MM.1S (cell line): ENCODE data around the gene SLC25A26.

ENCODE experiments used
- DNase-seq: peaks from one replicate; pipeline ENCODE4 v3.0.0-alpha.2; 2015
- H2AFZ ChIP-seq: fragments of 300-600 bp; sonication (generic); 2 replicates; pipeline ENCODE4 v1.6.0; 2016; ENCODE audit warnings: antibody characterized with exemption, low read length
- H3F3A ChIP-seq: fragments of 300-600 bp; sonication (generic); 2 replicates; pipeline ENCODE4 v1.6.1; 2016; ENCODE audit warnings: mild to moderate bottlenecking, antibody characterized with exemption, low read length, moderate library complexity, mixed read lengths; ENCODE audit not compliant: insufficient read depth
- H3K27ac ChIP-seq: fragments of 300-600 bp; sonication (generic); 2 replicates; pipeline ENCODE4 v1.5.1; 2016; ENCODE audit warnings: mild to moderate bottlenecking, low read length
- H3K27me3 ChIP-seq: fragments of 300-600 bp; sonication (generic); replicated peaks from 2 replicates; pipeline ENCODE4 v1.6.0; 2016; ENCODE audit warnings: low read length; ENCODE audit not compliant: insufficient read depth
- H3K36me3 ChIP-seq: fragments of 300-600 bp; sonication (generic); replicated peaks from 2 replicates; pipeline ENCODE4 v1.6.1; 2016; ENCODE audit warnings: mild to moderate bottlenecking, low read length, mixed read lengths; ENCODE audit not compliant: insufficient read depth
- H3K4me1 ChIP-seq: fragments of 300-600 bp; sonication (generic); 2 replicates; pipeline ENCODE4 v1.6.1; 2016; ENCODE audit warnings: low read length, mixed read lengths
- H3K4me2 ChIP-seq: fragments of 300-600 bp; sonication (generic); 2 replicates; pipeline ENCODE4 v1.6.0; 2016; ENCODE audit warnings: low read depth, low read length
- H3K4me3 ChIP-seq: fragments of 300-600 bp; sonication (generic); 2 replicates; pipeline ENCODE4 v1.5.1; 2016; ENCODE audit warnings: low read length, mixed read lengths
- H3K79me2 ChIP-seq: fragments of 300-600 bp; sonication (generic); 2 replicates; pipeline ENCODE4 v1.6.1; 2016; ENCODE audit warnings: mixed run types, low read length, mixed read lengths
- H3K9ac ChIP-seq: fragments of 300-600 bp; sonication (generic); 2 replicates; pipeline ENCODE4 v1.6.1; 2016; ENCODE audit warnings: low read length, mixed read lengths
- H3K9me2 ChIP-seq: fragments of 300-600 bp; sonication (generic); replicated peaks from 2 replicates; pipeline ENCODE4 v1.6.1; 2016; ENCODE audit warnings: mild to moderate bottlenecking, low read length, mixed read lengths; ENCODE audit not compliant: insufficient read depth
- H3K9me3 ChIP-seq: fragments of 300-600 bp; sonication (generic); replicated peaks from 2 replicates; pipeline ENCODE4 v1.6.1; 2016; ENCODE audit warnings: mild to moderate bottlenecking, low read length, mixed read lengths; ENCODE audit not compliant: insufficient read depth
- H4K20me1 ChIP-seq: fragments of 300-600 bp; sonication (generic); 2 replicates; pipeline ENCODE4 v1.6.1; 2016; ENCODE audit warnings: mild to moderate bottlenecking, low read length, moderate library complexity, mixed read lengths; ENCODE audit not compliant: insufficient read depth
- EZH2 ChIP-seq: fragments of 300-600 bp; sonication (generic); optimal IDR thresholded peaks from 2 replicates; pipeline ENCODE3; 2017; ENCODE audit warnings: low read depth, mild to moderate bottlenecking, antibody characterized with exemption, low read length, mixed read lengths
- EZH2phosphoT487 ChIP-seq: fragments of 300-600 bp; sonication (generic); IDR thresholded peaks from 2 replicates; pipeline ENCODE4 v1.6.1; 2018; ENCODE audit warnings: antibody characterized with exemption, low read length
- TF ChIP-seq, protein P1 (sequence below): fragments of 300-600 bp; sonication (generic); IDR thresholded peaks from 2 replicates; pipeline ENCODE4 v1.5.1; 2016; ENCODE audit warnings: antibody characterized with exemption, low read length, mixed read lengths

SLC25A26 gene

DNA sequence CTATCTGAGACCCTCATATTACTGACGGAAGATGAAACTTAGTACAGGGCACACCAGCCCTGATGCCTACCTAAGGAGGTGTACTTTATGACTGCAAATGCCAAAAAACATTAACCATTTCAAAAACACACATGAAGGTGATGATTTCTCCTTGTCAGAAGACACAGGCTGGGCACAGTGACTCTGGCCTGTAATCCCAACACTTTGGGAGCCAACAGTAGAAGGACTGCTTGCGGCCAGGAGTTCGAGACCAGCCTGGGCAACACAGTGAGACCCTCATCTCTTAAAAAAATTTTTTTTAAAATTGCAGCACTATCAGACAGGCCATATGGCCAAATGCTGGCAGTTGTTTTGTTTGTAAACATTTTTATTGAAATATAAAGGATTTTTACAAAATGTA, 206.6 kb downstream of the SLC25A26 start:
- Histone ChIP-seq H3K36me3 (no peaks in the 10 kb centered on the region), H3K9ac (no peak overlapping the region), H3K27me3 (no peaks in the 10 kb centered on the region), H2AFZ (no peak overlapping the region), H4K20me1 (no peaks in the 10 kb centered on the region), H3K79me2 (peaks cover 98% of the 10 kb centered on the region), H3K4me2 (no peak overlapping the region), H3K4me1 (no peaks in the 10 kb centered on the region; the same call in 1 of the 2 replicates), H3K9me3 (no peaks in the 10 kb centered on the region), H3K4me3 (no peak overlapping the region), H3K27ac (no peak overlapping the region), H3K9me2 (no peaks in the 10 kb centered on the region), H3F3A (no peaks in the 10 kb centered on the region)
- TF ChIP-seq EZH2 (no peak), EZH2phosphoT487 (no peak)
- TF ChIP-seq, protein P1, sequence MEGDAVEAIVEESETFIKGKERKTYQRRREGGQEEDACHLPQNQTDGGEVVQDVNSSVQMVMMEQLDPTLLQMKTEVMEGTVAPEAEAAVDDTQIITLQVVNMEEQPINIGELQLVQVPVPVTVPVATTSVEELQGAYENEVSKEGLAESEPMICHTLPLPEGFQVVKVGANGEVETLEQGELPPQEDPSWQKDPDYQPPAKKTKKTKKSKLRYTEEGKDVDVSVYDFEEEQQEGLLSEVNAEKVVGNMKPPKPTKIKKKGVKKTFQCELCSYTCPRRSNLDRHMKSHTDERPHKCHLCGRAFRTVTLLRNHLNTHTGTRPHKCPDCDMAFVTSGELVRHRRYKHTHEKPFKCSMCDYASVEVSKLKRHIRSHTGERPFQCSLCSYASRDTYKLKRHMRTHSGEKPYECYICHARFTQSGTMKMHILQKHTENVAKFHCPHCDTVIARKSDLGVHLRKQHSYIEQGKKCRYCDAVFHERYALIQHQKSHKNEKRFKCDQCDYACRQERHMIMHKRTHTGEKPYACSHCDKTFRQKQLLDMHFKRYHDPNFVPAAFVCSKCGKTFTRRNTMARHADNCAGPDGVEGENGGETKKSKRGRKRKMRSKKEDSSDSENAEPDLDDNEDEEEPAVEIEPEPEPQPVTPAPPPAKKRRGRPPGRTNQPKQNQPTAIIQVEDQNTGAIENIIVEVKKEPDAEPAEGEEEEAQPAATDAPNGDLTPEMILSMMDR, result no peak
- no peak for DNase-seq

DNA sequence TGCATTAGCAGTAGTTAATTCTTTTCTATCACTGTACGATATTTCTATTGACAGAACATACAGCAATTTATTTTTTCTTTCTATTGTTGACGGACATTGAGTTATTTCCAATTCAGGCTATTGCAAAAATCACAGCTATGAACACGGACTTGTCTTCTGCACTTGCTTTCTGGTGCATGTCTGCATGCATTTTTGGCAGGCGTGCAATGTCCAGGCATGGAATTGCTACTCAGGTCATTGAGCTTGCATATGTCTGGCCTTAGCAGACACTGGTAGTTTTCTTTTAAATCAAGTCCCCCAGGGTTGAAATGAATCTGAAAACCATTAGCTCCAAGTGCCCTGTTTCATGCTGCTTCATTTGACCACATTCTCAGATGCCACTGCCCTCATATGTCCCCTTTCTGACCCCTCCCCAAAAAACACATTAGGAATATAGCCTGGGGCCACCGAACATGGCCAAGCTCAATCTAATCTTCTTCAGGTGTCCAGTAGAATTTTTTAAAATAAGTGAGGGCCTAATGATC, 207.2 kb downstream of the SLC25A26 start:
- Histone ChIP-seq H2AFZ (no peak overlapping the region), H3K9me3 (no peaks in the 10 kb centered on the region), H3K27ac (no peak overlapping the region), H3K36me3 (no peaks in the 10 kb centered on the region), H3K4me1 (no peaks in the 10 kb centered on the region; the same call in 1 of the 2 replicates), H3K27me3 (no peaks in the 10 kb centered on the region), H4K20me1 (0 out of 2 replicates have a peak, but pooled peaks cover under 1% of the 10 kb centered on the region), H3K9me2 (no peaks in the 10 kb centered on the region), H3K4me3 (no peak overlapping the region), H3K4me2 (no peak overlapping the region), H3K79me2 (peaks cover 99% of the 10 kb centered on the region), H3F3A (no peaks in the 10 kb centered on the region), H3K9ac (no peak overlapping the region)
- TF ChIP-seq EZH2, result no peak
- TF ChIP-seq EZH2phosphoT487, result no peak
- TF ChIP-seq, protein P1, result no peak
- DNase-seq, result no peak
